HG02970 (cell line): ENCODE measurements around the gene OR6C74.

Experiments used
- ATAC-seq: cut with Tn5 transposase; IDR thresholded peaks from one replicate; pipeline ENCODE4 v1.9.1; 2021; ENCODE audit warnings: mild to moderate bottlenecking, moderate library complexity, moderate number of reproducible peaks; ENCODE audit not compliant: unreplicated experiment, low FRiP score

OR6C74 gene

GRCh38 chr12:55244309-55244708 is at the start of gene OR6C74:
Gene OR6C74 (plus strand): TSS chr12:55244609. CDS start chr12:55247288, 2,679 bp downstream.
- no peak for ATAC-seq

GRCh38 chr12:55220725-55221124 is 23.7 kb upstream of the OR6C74 start, which contains the start of gene OR10A7:
Gene OR10A7 (plus strand): TSS chr12:55221025. CDS start chr12:55221025, 0 bp downstream.
- no peak for ATAC-seq

- ATAC-seq, result no peak
These were observed 17.9 kb upstream of the OR6C74 start for GRCh38 chr12:55226523-55226922.

GRCh38 chr12:55227643-55228042 is 16.8 kb upstream of the OR6C74 start:
- ATAC-seq, result no peak

GRCh38 chr12:55246159-55246558 is 1.8 kb downstream of the OR6C74 start:
- no peak for ATAC-seq

GRCh38 chr12:55250944-55251343 is 6.5 kb downstream of the OR6C74 start:
- no peak for ATAC-seq

- ATAC-seq, result no peak
These were observed 8.9 kb downstream of the OR6C74 start for GRCh38 chr12:55253281-55253680.

- ATAC-seq, result no peak
These were observed 12.4 kb downstream of the OR6C74 start for GRCh38 chr12:55256831-55257230.

- ATAC-seq, result no peak
These were observed 13.9 kb downstream of the OR6C74 start for GRCh38 chr12:55258303-55258702.

- no peak for ATAC-seq
These were observed 36.6 kb downstream of the OR6C74 start for GRCh38 chr12:55280991-55281390.

- no peak for ATAC-seq
These were observed 45.6 kb downstream of the OR6C74 start for GRCh38 chr12:55289999-55290398.
